Measurements from ENCODE around the gene PTPRF. TPM values are rescaled to one million over a fixed set of nuclear protein-coding genes. Genes with fewer than 3 reads are reported as not detected.

PTPRF gene
- total RNA-seq, 2 donors from 2014 or later = 203 to 250 TPM

GRCh38 chr1:43598622-43599021 lies 67.9 kb downstream of the PTPRF start:
- no peaks in the 10 kb centered on the region for H3K9me3 ChIP-seq (ENCODE audit: control insufficient read depth, low read length)
- peaks cover 21% of the 10 kb centered on the region for H3K36me3 Mint-ChIP-seq (ENCODE audit: low read depth)
- H3K9me3 Mint-ChIP-seq = no peaks in the 10 kb centered on the region
- H3K27ac ChIP-seq (ENCODE audit: low read depth, low read length) = no peak overlapping the region
- H3K27me3 ChIP-seq (ENCODE audit: control insufficient read depth, insufficient read depth, low read length, poor library complexity, severe bottlenecking) = no peaks in the 10 kb centered on the region
- H3K4me1 ChIP-seq (ENCODE audit: control insufficient read depth, insufficient read depth, low read length) = no peaks in the 10 kb centered on the region
- no peaks in the 10 kb centered on the region for H3K4me1 Mint-ChIP-seq
- DNase-seq = no peak
- H3K27ac Mint-ChIP-seq = no peak overlapping the region
- TF ChIP-seq CTCF (conservative IDR thresholded peaks at IDR 0.05) = no peak
- no peak overlapping the region for H3K9ac ChIP-seq (ENCODE audit: extremely low read depth, low read length, poor library complexity, severe bottlenecking)
- no peak overlapping the region for H3K4me3 ChIP-seq (ENCODE audit: low read length)
- no peak overlapping the region for H3K4me3 Mint-ChIP-seq
- H3K36me3 ChIP-seq (ENCODE audit: control insufficient read depth, insufficient read depth, low read length) = peaks cover 24% of the 10 kb centered on the region
- 95 to 96% methylated on average over 8 to 11 of the region's 11 CpGs for WGBS, 2 experiments (ENCODE audit: insufficient coverage in 1 of 2, insufficient read length in 1 of 2)
- no peaks in the 10 kb centered on the region for H3K27me3 Mint-ChIP-seq (ENCODE audit: insufficient read depth)

GRCh38 chr1:43600033-43601020 lies 69.6 kb downstream of the PTPRF start:
- Mint-ChIP-seq H3K4me1 (no peaks in the 10 kb centered on the region), H3K36me3 (ENCODE audit: low read depth) (peaks cover 27% of the 10 kb centered on the region), H3K9me3 (no peaks in the 10 kb centered on the region), H3K4me3 (no peak overlapping the region), H3K27ac (peak overlapping the region; percentile 12), H3K27me3 (ENCODE audit: insufficient read depth) (no peaks in the 10 kb centered on the region)
- WGBS, 2 experiments (ENCODE audit: insufficient coverage in 1 of 2, insufficient read length in 1 of 2) = 91 to 92% methylated on average over 15 to 19 of the region's 19 CpGs
- Histone ChIP-seq H3K4me3 (ENCODE audit: low read length) (no peak overlapping the region), H3K9me3 (ENCODE audit: control insufficient read depth, low read length) (no peaks in the 10 kb centered on the region), H3K9ac (ENCODE audit: extremely low read depth, low read length, poor library complexity, severe bottlenecking) (no peak overlapping the region), H3K27ac (ENCODE audit: low read depth, low read length) (no peak overlapping the region), H3K36me3 (ENCODE audit: control insufficient read depth, insufficient read depth, low read length) (peaks cover 35% of the 10 kb centered on the region), H3K4me1 (ENCODE audit: control insufficient read depth, insufficient read depth, low read length) (no peaks in the 10 kb centered on the region), H3K27me3 (ENCODE audit: control insufficient read depth, insufficient read depth, low read length, poor library complexity, severe bottlenecking) (no peaks in the 10 kb centered on the region)
- DNase-seq = peak; percentile 61
- no peak for TF ChIP-seq CTCF (conservative IDR thresholded peaks at IDR 0.05)

- TF ChIP-seq CTCF (conservative IDR thresholded peaks at IDR 0.05) = peak; percentile 1
- 90 to 95% methylated on average over 4 to 10 of the region's 10 CpGs for WGBS, 2 experiments (ENCODE audit: insufficient coverage in 1 of 2, insufficient read length in 1 of 2)
- H3K36me3 Mint-ChIP-seq (ENCODE audit: low read depth) = peaks cover 46% of the 10 kb centered on the region
- no peaks in the 10 kb centered on the region for H3K27me3 ChIP-seq (ENCODE audit: control insufficient read depth, insufficient read depth, low read length, poor library complexity, severe bottlenecking)
- H3K27ac ChIP-seq (ENCODE audit: low read depth, low read length) = no peak overlapping the region
- H3K4me3 ChIP-seq (ENCODE audit: low read length) = no peak overlapping the region
- H3K27ac Mint-ChIP-seq = no peak overlapping the region
- H3K4me1 ChIP-seq (ENCODE audit: control insufficient read depth, insufficient read depth, low read length) = no peaks in the 10 kb centered on the region
- no peaks in the 10 kb centered on the region for H3K9me3 ChIP-seq (ENCODE audit: control insufficient read depth, low read length)
- H3K4me3 Mint-ChIP-seq = no peak overlapping the region
- H3K9me3 Mint-ChIP-seq = no peaks in the 10 kb centered on the region
- H3K36me3 ChIP-seq (ENCODE audit: control insufficient read depth, insufficient read depth, low read length) = peaks cover 42% of the 10 kb centered on the region
- DNase-seq = no peak
- H3K4me1 Mint-ChIP-seq = no peaks in the 10 kb centered on the region
- H3K27me3 Mint-ChIP-seq (ENCODE audit: insufficient read depth) = no peaks in the 10 kb centered on the region
- no peak overlapping the region for H3K9ac ChIP-seq (ENCODE audit: extremely low read depth, low read length, poor library complexity, severe bottlenecking)
Measured at GRCh38 chr1:43602990-43603389, 72.3 kb downstream of the PTPRF start.
